Measurements from ENCODE around the gene NRXN3. TPM values are rescaled to one million over a fixed set of nuclear protein-coding genes. Genes with fewer than 3 reads are reported as not detected.

The NRXN3 gene
- total and polyA plus RNA-seq, 2 donors (not counting 1 experiment from before 2014, with no cell fraction given) = 0.83 to 34.6 TPM

DNA sequence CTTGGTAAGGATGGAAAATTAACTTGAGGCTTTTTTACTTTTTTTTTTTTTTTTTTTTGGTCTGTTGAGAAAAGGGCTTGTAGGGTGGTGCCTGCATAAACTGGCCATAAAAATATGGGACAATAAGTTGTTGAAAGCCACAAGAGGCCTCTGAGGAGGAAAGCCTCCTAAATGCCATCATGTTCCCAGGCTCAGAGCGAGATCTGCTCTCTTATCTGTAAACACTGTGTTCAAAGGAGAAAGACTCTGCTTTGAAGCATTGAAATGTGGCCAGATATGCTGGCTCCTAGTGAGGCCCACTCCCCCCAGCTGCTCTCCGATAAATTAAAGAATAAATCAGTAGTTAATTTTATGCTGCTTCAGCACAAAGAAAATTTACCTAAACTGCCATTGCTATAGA lies 1536.2 kb downstream of the NRXN3 start:
- Histone ChIP-seq H3K4me2 (ENCODE audit: extremely low read depth, insufficient read depth, low read length) (no peak overlapping the region), H3K9me3 (ENCODE audit: control insufficient read depth, insufficient read depth, low read depth, low read length) (no peaks in the 10 kb centered on the region), H3K79me2 (ENCODE audit: control insufficient read depth, insufficient read depth, low read length) (no peaks in the 10 kb centered on the region), H3K4me3 (replicated peaks in 1 of 4; ENCODE audit: control extremely low read depth in 1 of 4, insufficient read depth in 1 of 4, low read depth in 3 of 4, low read length in 4 of 4) (no peak overlapping the region), H3K27ac (ENCODE audit: insufficient read depth, low read length) (no peak overlapping the region), H3K36me3 (ENCODE audit: control insufficient read depth, insufficient read depth, low read length) (no peaks in the 10 kb centered on the region), H3K27me3 (ENCODE audit: control insufficient read depth, insufficient read depth, low read length) (no peaks in the 10 kb centered on the region), H2AFZ (ENCODE audit: low read length) (no peak overlapping the region), H3K4me1 (ENCODE audit: control insufficient read depth, extremely low read depth, insufficient read depth, low read length) (no peaks in the 10 kb centered on the region), H4K20me1 (ENCODE audit: control insufficient read depth, extremely low read depth, insufficient read depth, low read length) (no peaks in the 10 kb centered on the region), H3K9ac (ENCODE audit: insufficient read depth, low read length) (no peak overlapping the region)
- DNase-seq (ENCODE audit: low read depth in 2 of 2) = no peak
- TF ChIP-seq EZH2 (IDR thresholded peaks at IDR 0.05; ENCODE audit: low read length, missing control alignments) = no peak
- TF ChIP-seq, protein P1, sequence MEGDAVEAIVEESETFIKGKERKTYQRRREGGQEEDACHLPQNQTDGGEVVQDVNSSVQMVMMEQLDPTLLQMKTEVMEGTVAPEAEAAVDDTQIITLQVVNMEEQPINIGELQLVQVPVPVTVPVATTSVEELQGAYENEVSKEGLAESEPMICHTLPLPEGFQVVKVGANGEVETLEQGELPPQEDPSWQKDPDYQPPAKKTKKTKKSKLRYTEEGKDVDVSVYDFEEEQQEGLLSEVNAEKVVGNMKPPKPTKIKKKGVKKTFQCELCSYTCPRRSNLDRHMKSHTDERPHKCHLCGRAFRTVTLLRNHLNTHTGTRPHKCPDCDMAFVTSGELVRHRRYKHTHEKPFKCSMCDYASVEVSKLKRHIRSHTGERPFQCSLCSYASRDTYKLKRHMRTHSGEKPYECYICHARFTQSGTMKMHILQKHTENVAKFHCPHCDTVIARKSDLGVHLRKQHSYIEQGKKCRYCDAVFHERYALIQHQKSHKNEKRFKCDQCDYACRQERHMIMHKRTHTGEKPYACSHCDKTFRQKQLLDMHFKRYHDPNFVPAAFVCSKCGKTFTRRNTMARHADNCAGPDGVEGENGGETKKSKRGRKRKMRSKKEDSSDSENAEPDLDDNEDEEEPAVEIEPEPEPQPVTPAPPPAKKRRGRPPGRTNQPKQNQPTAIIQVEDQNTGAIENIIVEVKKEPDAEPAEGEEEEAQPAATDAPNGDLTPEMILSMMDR (conservative IDR thresholded peaks at IDR 0.05 in 1 of 2, IDR thresholded peaks at IDR 0.05 in 1 of 2; ENCODE audit: low read depth in 1 of 2, low read length in 2 of 2) = no peak

DNA sequence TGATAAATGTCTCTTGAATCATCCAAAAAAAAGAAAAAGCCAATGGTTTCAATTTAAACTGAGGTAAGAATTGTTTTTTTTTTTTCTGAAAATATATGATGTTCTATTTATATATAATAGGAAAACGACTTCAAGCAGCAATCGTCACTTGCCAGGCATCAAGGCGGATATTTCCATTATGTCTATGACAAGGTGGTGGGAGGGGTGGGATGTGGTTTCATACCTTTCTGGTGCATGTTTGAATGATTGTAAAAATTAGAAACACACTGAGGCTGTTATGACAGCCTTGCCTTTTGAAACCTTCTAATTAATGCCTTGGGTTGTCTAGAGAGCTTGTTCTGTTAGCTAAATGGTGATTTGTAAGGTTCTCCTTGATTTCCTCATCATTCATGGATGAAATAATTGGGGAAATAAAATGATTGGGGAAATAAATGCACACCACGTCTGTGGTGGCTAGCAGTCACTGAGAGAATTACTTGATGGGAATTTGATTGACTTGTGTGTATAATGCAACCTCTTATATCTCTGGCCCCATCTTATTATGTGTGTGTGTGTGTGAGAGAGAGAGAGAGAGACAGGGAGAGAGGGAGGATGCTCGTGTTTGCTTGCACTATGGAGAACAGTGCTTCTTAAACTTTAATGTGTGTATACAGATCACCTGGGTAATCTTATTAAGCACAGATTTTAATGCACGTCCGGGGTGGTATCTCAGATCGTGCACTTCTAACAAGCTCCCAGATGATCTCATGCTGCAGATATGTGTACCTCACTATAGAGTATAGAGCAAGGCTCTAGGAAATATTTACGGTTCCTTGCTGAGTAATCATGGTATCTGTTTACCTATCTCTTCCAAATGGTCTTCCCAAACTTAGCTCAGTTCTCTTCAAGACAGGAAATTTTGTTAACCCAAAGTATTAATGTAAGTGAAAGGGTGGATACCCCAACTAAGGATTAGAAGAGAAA lies 1538.5 kb downstream of the NRXN3 start:
- H3K27me3 ChIP-seq (ENCODE audit: control insufficient read depth, insufficient read depth, low read length) = no peaks in the 10 kb centered on the region
- H4K20me1 ChIP-seq (ENCODE audit: control insufficient read depth, extremely low read depth, insufficient read depth, low read length) = no peaks in the 10 kb centered on the region
- no peak overlapping the region for H3K27ac ChIP-seq (ENCODE audit: insufficient read depth, low read length)
- no peak overlapping the region for H2AFZ ChIP-seq (ENCODE audit: low read length)
- no peaks in the 10 kb centered on the region for H3K79me2 ChIP-seq (ENCODE audit: control insufficient read depth, insufficient read depth, low read length)
- TF ChIP-seq, protein P1 (conservative IDR thresholded peaks at IDR 0.05 in 1 of 2, IDR thresholded peaks at IDR 0.05 in 1 of 2; ENCODE audit: low read depth in 1 of 2, low read length in 2 of 2) = no peak
- TF ChIP-seq EZH2 (IDR thresholded peaks at IDR 0.05; ENCODE audit: low read length, missing control alignments) = no peak
- no peak overlapping the region for H3K4me3 ChIP-seq (replicated peaks in 1 of 4; ENCODE audit: control extremely low read depth in 1 of 4, insufficient read depth in 1 of 4, low read depth in 3 of 4, low read length in 4 of 4)
- H3K36me3 ChIP-seq (ENCODE audit: control insufficient read depth, insufficient read depth, low read length) = no peaks in the 10 kb centered on the region
- DNase-seq (ENCODE audit: low read depth in 2 of 2) = peak in 1 of 2 donors; percentile 52
- H3K4me2 ChIP-seq (ENCODE audit: extremely low read depth, insufficient read depth, low read length) = no peak overlapping the region
- H3K9me3 ChIP-seq (ENCODE audit: control insufficient read depth, insufficient read depth, low read depth, low read length) = no peaks in the 10 kb centered on the region
- no peaks in the 10 kb centered on the region for H3K4me1 ChIP-seq (ENCODE audit: control insufficient read depth, extremely low read depth, insufficient read depth, low read length)
- no peak overlapping the region for H3K9ac ChIP-seq (ENCODE audit: insufficient read depth, low read length)

DNA sequence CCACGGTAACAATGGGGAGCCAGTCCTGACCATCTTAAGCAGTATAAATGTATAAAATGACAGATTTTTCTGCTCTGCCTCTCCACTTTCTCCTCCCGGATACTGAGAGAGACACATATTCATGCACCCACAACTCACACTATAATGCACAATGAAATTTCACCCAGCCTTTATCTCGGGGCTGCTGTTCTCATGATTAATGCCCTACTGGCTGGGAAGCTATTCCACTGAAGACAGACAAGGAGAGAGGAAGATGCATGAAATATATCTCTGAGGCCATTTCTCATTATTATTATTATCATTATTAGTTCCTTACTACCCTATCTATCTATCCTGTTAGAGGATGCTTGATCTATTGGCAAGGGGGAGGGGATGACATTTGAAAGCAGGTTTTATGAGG lies 1539.4 kb downstream of the NRXN3 start:
- Histone ChIP-seq H3K4me1 (ENCODE audit: control insufficient read depth, extremely low read depth, insufficient read depth, low read length) (no peaks in the 10 kb centered on the region), H3K27ac (ENCODE audit: insufficient read depth, low read length) (no peak overlapping the region), H3K4me3 (replicated peaks in 1 of 4; ENCODE audit: control extremely low read depth in 1 of 4, insufficient read depth in 1 of 4, low read depth in 3 of 4, low read length in 4 of 4) (no peak overlapping the region), H3K4me2 (ENCODE audit: extremely low read depth, insufficient read depth, low read length) (no peak overlapping the region), H4K20me1 (ENCODE audit: control insufficient read depth, extremely low read depth, insufficient read depth, low read length) (no peaks in the 10 kb centered on the region), H3K79me2 (ENCODE audit: control insufficient read depth, insufficient read depth, low read length) (no peaks in the 10 kb centered on the region), H3K9ac (ENCODE audit: insufficient read depth, low read length) (no peak overlapping the region), H3K27me3 (ENCODE audit: control insufficient read depth, insufficient read depth, low read length) (no peaks in the 10 kb centered on the region), H3K36me3 (ENCODE audit: control insufficient read depth, insufficient read depth, low read length) (no peaks in the 10 kb centered on the region), H3K9me3 (ENCODE audit: control insufficient read depth, insufficient read depth, low read depth, low read length) (no peaks in the 10 kb centered on the region), H2AFZ (ENCODE audit: low read length) (no peak overlapping the region)
- DNase-seq (ENCODE audit: low read depth in 2 of 2) = peak in 1 of 2 donors; percentile 8
- no peak for TF ChIP-seq EZH2 (IDR thresholded peaks at IDR 0.05; ENCODE audit: low read length, missing control alignments)
- TF ChIP-seq, protein P1 (conservative IDR thresholded peaks at IDR 0.05 in 1 of 2, IDR thresholded peaks at IDR 0.05 in 1 of 2; ENCODE audit: low read depth in 1 of 2, low read length in 2 of 2) = no peak

Measured in fibroblast of lung (primary cell).